GM12801 (cell line): ENCODE data around the gene FCER2.

Source experiments
- CTCF ChIP-seq: IDR thresholded peaks from one replicate; pipeline ENCODE4 v1.5.1; 2011; ENCODE audit warnings: control low read depth; ENCODE audit not compliant: insufficient read length; ENCODE audit errors: extremely low read depth

Gene FCER2

GRCh38 chr19:7670150-7670783 is 31.7 kb downstream of the FCER2 start:
- no peak for TF ChIP-seq CTCF

DNA sequence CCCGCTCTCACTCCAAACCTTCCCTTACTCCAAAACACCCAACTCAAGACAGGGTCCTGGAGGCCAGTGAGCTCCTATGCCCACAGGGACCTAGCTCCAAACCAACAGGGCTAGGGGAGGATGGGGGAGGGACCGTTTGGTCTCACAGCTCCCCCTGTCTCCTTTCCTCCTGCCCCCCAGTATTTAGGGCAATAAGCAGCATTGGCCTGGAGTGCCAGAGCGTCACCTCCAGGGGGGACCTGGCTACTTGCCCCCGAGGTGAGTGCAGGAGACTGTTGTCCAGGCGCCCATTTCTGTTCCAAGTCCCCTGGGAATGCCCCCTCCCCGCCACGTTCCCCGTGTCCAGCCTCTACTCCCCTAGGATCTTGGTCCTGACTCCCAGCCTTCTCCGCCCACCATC is 32.3 kb downstream of the FCER2 start:
- TF ChIP-seq CTCF, result no peak

DNA sequence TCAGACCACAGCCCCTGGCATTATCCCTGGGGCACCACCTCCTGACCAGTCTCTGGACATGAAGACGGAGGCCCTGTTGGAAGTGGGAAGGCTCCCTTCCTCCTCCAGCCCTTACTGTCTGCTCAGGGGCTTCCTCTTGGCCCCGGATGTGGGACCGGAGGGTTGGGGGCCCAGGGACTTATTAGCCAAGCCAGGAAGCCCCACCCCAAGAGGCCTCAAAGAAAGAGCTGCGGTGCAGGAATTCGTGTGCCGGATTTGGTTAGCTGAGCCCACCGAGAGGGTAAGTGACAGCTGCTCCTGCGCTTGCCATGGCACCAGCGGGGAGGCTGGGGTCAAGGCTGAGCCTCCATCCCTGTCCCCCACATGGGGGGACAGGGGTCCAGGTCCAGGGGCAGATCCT is 33.1 kb downstream of the FCER2 start, which contains the start of gene RETN:
Gene RETN (plus strand): TSS at position 208 of the 400 bp plus-strand sequence. CDS start 278 bp downstream, outside the sequence.
- TF ChIP-seq CTCF, result no peak

GRCh38 chr19:7665076-7665475 is 36.9 kb downstream of the FCER2 start:
- no peak for TF ChIP-seq CTCF

DNA sequence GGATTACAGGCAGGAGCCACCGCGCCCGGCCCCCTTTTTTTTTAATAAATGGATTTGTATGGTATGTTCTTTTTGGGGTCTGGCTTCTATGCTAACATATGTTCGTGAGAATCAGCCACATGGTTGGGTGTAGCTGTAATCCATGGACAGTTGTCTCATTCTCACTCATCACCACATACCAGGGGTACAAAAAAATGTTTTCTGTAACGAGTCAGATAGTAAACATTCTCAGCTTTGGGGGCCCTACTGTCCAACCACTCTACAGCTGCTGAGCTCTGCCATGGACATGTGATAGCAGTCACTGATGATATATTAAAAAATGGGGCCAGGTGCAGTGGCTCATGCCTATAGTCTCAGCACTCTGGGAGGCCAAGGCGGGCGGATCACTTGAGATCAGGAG is 38.2 kb downstream of the FCER2 start:
- no peak for TF ChIP-seq CTCF

- no peak for TF ChIP-seq CTCF
Observed at GRCh38 chr19:7662657-7663056, 39.3 kb downstream of the FCER2 start.

- TF ChIP-seq CTCF, result no peak
Observed at GRCh38 chr19:7661744-7662538, 40.0 kb downstream of the FCER2 start.
